HG03066 (cell line): ENCODE results near the gene EDRF1.

ENCODE experiments used
- ATAC-seq: cut with Tn5 transposase; IDR thresholded peaks from one replicate; pipeline ENCODE4 v1.9.1; 2021; ENCODE audit warnings: low read depth; ENCODE audit not compliant: unreplicated experiment

EDRF1 gene

DNA sequence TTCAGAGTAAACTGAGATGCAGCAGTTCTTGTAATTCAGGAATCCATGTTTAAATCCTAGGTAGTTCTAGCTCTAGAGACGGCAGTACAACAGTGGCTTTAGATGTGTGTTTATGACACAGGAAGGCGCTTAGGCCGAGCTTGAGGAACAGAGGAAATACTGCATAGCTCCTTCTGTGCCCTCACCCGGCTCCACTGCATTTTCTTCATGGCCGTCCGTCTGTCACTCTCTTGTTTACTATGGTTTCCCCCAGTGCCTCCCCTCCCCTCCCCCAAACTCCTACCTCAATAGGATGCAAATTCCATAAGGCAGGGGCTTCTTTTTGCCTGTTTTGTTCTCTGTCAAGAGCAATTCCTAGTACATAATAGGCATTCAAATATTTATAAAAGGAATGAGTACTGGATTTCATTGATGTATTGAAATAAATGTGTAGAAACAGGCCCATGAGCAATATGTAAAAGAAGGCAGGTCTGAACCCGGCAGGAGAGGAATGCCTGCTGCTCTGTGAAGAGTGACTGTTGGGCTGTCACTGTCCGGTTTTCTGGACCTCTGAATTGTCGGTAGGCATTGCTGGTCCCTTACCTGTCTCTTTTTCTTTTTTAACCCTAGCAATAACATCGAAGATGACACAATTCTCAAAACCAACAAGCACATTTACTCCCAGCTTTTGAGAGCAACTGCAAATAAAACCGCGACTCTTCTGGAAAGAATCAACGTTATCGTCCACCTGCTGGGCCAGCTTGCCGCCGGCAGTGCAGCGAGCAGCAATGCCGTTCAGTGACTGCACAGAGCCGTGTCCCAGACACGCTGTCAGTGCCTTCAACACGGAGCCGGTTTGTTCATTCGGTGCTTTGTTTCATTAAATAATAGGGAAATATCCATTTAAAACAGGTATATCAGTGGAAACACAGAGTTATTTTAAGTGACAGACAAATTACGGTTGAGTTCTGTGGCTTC, 43.5 kb downstream of the EDRF1 start:
- no peak for ATAC-seq

DNA sequence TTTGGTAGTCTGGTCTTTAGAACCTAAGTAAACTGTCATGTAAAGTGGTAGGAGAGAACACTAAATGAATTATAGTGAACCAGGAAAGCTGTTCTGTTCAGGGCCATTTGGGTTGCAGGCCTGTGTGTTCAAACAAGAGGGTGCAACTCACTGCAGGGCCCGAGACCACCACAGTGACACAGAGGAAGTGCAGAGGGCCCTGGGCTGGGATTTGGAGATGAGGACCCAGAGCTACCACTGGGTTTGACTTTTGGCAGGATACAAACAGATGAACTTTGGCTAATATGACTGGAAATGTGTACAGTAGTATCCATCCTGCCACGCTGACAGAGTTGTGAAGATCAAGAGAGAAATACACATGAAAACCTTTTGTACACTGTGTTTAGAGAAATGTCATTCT, 46.3 kb downstream of the EDRF1 start:
- no peak for ATAC-seq

DNA sequence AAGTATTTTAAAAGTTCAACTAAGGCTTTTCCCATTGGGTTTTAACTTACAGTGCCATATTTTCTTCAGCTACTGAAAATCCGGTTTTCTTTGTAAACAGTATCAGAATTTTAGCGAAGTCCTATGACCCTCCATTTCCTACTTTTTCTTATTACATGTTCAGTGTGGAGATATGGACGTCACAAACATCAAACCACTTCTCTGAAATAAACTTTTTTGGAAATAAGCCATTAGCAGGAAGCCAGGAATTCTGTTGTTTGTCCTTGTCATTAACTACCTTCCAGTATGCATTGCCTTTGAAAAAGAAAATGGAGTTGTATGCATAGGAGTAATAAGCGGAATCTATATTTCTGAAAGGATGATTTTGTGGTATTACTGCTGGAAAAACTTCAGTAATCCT, 47.0 kb downstream of the EDRF1 start:
- no peak for ATAC-seq

DNA sequence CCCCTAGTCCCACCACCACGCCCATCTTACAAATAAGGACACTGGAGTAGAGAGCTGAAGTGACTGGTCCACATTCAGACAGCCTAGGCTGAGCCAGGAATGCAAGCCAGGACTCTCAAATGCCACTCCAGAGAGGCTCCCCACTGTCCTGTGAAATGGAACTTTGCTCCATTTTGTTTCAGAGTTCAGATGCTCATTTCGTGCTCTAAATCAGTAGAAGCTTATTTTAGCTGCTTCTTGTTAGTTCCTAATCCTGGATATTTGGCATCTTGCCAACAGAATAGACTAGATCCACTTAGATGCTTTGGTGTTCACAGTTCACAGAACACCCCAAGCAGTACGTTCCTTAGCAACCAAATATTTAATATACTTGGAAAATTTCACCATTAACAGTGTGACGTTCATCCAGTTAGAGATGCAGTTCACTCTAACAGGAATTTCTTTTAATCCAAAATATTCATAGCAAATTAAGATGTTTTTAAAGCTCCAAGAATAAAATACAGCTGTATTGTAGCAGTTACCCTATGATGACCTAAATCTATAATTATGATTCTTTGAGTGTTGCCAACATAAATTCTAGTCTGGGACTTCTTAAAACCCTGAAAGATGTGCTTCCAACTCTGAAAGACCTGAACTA, 48.8 kb downstream of the EDRF1 start:
- no peak for ATAC-seq

DNA sequence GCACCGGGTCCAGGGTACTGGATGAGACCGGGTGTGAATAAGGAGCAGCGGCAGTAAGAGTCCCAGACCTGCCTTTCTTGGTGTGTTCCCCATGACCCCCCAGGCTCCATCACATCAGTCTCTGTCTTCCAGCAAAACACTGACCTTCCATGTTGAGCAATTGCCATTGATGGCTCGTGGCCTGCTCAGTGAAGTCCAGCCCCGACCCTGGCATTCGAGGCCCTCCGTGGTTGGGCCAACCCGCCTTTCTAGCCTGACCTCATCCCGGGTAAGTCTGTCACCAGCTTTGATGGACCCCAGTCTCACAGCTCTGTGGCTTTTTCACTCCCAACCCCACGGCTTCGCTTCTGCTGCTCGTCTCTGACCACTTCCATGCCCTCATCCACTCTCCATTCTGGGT, 49.7 kb downstream of the EDRF1 start:
- no peak for ATAC-seq

DNA sequence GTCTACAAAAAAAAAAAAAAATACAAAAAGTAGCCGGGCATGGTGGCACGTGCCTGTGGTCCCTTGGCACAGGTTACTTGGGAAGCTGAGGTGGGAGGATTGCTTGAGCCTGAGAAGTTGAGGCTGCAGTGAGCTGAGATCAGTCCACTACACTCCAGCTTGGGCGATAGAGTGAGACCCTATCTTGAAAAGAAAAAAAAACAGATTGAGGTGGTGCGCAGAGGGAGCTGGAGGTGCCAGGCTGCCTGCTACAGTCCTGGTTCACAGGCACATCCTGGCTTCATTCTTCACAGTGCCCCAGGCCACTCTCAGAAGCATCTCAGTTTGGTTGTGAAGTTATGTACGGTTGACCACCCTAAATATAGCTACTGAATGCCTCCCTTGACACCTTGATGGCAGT, 51.3 kb downstream of the EDRF1 start:
- no peak for ATAC-seq

DNA sequence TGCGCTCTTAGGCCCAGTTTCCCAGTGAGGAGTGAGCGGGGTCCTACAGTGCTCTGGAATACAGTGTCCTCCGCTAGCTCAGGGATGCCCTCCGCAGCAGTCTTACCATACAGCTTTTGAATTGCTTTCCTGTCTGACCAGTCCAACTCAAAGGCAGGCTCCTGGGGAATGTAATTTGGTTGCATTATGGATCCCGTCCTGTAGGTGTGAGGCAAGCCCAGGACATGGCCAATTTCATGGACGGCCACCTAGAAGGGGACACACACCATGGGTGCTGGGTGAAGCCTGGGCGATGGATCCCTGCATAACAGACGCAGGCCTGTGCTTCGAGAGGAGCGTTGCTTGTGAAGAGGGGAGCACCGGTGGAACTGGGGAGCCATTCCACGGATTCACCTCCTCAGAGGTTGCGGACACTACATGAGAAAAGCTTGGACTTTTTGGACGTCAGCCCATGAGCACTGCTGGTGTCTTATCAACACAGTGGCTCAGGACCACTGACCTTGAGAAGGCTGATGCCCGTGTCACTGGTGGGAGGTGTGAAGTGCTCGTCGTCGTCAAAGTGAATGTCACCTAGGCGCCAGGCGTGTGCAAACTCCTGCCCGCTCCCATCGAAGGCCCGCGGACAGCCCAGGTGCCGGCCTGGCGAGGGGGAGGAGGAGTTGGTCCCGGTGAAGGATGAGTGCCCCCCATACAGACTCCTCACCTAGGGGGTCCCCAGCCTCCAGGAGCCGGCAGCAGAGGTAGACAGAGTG, 52.8 kb downstream of the EDRF1 start:
- ATAC-seq, result no peak

DNA sequence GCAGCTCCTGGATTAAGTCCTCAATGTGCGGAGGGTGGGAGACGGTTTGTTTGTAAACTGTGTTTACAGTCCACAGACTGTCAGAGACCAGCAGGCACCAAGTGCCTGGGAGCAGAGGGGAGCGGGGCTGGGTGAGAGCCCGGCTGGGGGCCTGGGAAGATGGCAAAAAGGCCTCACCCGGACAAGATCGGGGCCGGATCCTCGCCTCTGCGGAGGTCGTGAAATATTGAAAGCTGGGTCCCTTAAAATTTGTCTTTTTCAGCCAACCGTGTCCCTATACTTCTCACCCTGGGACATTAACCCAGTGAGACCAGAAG, 53.3 kb downstream of the EDRF1 start:
- ATAC-seq, result no peak

DNA sequence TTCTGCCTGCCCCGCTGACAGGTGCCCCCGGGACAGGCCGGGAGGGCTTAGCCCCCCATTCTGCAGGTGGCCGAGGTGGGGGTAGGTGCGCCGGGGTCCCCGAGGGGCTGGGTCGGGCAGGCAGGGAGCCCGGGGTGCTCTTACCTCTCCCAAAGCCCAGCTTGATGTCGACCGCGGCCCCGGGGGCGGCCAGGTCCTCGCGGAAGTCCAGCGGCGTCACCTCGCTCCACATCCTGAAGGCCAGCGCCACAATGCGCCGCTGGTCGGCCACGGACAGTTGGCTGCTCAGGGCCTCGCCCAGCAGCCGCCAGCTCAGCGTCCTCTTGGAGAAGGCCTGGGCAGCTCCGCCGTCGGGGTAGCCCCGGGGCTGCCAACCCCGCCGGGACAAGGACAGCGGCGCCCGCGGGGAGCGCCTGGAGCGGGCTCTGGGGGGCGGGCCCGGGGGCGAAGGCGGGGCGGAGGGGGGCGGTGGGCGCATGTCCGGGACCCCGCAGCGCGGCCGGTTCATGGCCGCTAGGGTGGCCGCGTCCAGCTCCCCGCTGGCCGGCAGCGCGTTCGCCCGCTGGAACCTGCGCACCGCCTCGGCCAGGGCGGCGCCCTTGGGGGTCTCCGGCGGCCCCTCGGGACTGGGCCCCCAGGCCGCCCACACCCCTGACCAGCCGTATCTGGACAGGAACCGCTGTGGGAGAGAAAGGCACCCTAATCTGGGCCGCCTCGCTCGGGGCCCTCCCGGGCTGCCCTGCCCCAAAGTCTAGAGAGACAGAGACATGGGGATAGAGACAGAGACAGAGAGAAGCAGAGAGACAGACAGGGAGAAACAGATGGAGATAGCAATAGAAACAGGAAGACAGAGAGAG, 54.4 kb downstream of the EDRF1 start:
- no peak for ATAC-seq

DNA sequence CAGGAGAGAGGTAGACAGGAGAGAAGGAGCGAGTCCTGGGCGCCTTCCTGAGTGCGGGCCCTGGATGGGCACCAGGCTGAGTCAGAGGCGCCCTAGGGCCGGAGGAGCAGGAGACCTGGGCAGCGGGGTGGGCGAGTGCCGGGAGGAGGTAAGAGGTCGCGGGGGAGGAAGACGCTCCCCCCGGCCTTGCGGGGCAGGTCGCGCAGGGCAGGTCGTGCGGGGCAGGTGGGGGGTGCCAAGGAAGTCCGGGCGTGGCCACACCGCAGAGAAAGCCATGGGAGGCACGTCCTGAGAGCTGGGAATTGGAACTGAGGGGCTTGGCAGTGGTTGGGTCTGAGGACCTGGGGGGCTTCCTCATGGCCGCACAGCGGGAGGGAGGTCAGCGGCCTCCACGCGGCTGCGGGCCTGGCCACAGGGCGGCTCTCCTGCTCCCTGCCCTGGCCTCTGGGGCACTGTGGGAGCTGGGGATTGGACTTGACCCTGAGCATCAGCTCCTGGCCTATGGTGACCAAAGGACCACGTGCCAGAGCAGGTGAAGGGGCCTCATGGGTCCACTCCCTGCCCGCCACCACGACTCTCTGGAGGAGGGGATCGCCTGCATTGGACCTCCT, 55.2 kb downstream of the EDRF1 start:
- ATAC-seq, result no peak

DNA sequence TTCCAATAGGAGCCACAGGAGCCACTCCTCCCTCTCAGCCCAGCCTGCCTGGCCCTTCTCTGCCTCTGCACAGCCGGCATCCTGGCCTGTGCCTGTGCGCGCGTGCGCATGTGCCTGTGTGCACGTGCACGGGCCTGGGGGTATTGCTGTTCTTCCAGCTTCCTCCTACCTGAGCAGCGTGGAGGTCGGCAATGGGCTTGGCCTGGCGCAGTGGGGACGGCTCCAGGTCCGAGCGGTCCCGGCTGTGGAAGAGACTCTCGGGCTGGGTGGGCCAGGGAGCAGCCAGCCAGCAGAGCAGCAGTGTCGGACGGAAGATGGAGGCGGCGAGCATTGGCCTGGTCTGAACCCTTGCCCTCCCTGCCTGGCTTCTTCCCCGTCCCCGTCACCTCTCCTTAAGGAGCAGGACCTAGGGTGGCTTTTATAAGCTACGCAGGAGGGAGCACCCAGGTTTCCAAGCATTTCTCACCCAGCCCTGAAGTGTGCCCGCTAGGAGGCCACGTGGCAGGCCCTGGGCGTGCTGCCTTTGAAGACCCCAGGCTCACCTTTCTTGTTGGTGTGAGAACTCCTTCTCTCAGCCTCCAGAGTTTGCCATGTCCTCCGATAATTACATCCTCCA, 56.1 kb downstream of the EDRF1 start, which contains the start of gene MMP21:
Gene MMP21, minus strand, starts transcription at position 331 of the 616 bp plus-strand sequence. Its CDS starts 0 bp downstream, at position 331.
- no peak for ATAC-seq

DNA sequence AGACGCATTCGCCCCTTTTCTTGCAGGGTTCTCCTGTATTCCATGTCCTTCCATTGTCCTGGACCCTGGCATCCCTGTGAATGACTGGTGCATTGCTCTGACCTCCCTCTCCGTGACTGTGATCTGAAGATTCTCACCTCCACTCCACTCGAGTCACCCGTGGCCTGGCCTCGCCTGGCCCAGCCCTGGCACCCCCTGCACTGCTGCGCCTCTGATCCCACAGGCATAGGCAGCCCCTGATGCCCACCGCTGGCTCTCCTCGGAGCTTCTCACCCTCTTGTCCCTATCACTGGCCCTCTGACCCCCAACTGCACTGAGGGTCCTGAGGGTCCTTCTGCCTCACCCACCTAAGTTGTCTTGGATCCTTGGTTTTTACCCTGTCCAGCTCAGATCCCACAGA, 58.3 kb downstream of the EDRF1 start:
- no peak for ATAC-seq

DNA sequence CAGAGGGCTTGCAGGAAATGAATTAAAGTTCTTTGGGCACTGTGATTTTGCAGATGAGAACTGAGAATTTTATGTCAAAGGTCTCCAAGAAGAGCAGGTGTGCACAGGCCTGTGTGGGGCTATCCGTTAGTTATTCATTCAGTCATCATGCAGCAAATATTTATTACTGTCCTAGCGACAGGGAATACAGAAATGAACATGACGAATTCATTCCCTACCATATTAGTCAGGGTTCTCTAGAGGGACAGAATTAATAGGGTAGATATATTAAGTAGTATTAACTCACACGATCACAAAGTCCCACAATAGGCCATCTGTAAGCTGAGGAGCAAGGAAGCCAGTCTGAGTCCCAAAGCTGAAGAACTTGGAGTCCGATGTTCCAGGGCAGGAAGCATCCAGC, 59.0 kb downstream of the EDRF1 start:
- no peak for ATAC-seq

DNA sequence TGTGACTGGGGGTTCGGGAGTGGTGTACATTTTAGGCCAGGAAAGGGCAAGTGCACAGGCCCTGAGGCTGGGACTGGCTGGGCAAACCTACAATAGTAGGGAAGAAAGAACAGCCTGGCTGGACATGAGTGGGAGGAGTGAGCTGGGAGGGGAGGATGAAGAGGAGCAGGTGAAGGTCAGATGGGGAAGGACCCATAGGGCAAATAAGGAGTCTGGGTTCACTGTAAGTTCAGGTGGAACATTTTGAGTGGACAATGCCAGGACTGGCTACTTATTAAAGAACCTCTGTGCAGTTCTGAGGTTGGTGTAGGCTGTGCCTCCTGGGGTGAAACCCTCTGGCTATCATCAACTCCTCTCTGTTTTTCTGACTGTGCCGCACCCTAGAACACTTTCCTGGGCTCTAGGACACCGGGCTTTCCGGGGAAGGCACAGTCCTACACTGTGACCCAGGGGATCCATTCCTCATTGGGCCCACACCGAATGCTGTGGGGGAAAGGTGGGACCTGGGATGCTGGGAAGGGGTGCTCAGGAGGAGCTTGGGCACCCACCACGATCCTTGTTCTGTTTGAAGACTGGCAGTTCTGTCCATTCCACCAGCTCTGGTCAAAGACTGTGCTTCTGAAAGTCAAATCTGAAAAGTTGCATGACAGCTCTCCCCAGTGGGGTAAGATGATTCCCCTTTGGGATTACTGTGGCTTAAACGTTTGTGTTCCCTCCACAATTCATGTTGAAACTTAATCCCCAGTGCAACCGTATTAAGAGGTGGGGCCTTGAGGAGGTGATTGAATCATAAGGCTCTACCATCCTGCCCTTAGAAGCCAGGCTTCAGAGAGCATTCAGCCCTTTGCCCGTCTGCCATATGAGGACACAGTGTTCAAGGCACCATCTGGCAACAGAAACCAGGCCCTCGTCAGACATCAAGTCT, 60.2 kb downstream of the EDRF1 start:
- ATAC-seq, result no peak

DNA sequence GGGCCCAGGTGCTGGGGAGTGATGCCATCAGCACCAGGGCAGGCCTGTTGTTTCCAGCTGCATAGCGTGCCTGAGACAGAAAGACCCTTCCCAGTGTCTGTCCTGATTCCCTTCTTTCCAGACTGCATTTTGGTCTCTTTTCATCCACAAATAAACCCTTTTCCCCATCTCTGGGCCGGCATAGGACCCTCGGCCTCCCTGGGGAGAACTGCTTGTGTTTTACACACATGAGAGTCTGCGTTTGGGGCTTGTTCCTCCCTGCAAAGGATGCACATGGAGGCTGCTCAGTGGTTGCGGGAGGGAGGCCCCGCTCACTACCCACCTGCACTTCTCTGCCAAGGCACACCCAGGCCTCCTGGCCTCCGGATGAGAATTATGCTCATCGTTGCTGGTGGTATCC, 61.9 kb downstream of the EDRF1 start:
- no peak for ATAC-seq

DNA sequence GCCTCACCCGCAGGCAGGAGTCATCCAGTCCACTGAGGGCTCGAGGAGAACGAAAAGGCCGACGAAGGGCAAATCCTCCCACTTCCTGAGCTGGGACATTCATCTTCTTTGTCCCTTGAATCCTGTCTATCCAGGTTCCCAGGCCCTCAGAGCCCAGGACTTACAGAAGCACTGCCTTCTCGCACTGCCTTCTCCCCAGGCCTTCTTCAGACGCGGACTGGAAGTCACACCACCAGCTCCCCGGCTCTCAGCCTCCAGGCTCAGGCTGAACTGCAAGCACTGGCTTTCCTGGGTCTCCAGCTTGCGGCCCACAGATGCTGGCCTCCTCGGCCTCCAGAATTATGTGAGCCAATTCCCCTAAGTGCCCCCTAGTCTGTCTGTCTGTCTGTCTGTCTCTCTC, 62.5 kb downstream of the EDRF1 start:
- ATAC-seq, result no peak

DNA sequence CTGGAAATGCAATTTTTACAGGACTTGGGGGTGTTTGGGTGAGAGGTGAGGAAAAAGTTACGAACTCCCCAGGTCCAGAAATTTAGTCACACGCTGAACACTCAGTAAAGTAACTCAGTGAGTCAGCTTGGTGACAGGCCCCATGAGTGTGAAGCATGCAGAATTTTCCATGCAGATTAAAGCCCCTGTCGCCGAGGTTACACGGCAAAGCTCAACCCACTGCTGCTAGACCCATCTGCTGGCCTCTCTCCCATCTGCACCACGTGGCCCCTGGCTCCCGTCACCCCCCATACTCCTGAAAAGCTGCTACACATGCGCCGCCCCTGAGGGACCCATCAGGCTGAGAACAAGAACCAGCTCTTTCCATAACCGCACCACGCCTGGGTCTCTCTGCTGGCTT, 63.1 kb downstream of the EDRF1 start:
- ATAC-seq, result no peak

DNA sequence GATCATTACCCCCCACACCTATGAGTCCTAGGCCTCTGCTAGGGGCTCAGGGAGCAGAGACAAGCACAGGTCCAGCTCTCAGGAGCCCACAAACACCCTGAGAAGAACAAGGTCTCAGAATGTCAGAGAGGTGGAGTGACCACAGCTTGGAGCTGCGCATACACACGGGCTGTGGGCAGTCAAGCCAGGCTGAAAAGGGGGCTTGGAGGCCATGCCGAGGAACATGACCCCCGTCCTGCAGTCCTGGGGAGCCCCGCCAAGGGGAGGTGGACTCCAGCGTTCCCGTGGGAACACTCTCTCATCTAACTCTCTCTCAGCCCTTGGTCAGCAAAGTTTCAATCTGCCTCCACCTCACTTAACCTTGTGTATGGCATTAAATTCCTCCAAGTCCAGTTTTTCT, 63.9 kb downstream of the EDRF1 start:
- no peak for ATAC-seq

DNA sequence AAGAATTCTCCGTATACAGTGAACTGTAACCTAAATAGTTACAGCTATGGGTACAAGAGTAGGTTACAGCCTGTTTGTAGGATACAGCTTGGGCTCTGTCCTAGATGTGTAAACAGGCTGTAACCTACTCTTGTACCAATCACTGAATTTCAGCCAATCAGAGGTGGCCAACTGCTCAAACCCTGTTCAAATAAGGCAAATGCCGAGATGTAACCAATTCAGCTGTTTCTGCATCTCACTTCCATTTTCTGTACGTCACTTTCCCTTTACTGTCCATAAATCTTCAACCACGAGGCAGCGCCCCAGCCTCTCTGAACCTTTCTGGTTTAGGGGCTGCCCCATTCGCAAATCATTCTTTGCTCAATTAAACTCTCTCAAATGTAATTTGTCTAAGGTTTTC, 64.4 kb downstream of the EDRF1 start:
- peak; percentile 81 for ATAC-seq
